Fibroblast of mammary gland (primary cell): ENCODE data around the gene PLCB3.

Experiments
- DNase-seq: peaks from one replicate; pipeline ENCODE4 v3.0.0-alpha.2; 2010; ENCODE audit warnings: low read depth
- H3K4me3 ChIP-seq: 2 replicates; pipeline ENCODE4 v1.5.1; 2011; ENCODE audit warnings: low read depth, mild to moderate bottlenecking, low read length, moderate library complexity; ENCODE audit not compliant: control insufficient read depth
- CTCF ChIP-seq: conservative IDR thresholded peaks from 2 replicates; pipeline ENCODE4 v1.5.1; 2011; ENCODE audit warnings: low read depth, low read length, inconsistent platforms; ENCODE audit not compliant: control insufficient read depth, insufficient read depth

Gene PLCB3

GRCh38 chr11:64286801-64287159, 35.5 kb downstream of the PLCB3 start:
- H3K4me3 ChIP-seq = no peak overlapping the region

GRCh38 chr11:64287676-64288352, 36.5 kb downstream of the PLCB3 start:
- no peak for TF ChIP-seq CTCF
- DNase-seq = no peak
- no peak overlapping the region for H3K4me3 ChIP-seq

More at GRCh38 chr11:64286801-64287159, 35.5 kb downstream of the PLCB3 start:
- no peak for DNase-seq
- no peak for TF ChIP-seq CTCF

GRCh38 chr11:64288353-64288750, 37.0 kb downstream of the PLCB3 start:
- DNase-seq = no peak
- TF ChIP-seq CTCF = no peak
- no peak overlapping the region for H3K4me3 ChIP-seq

- no peak for DNase-seq
- no peak overlapping the region for H3K4me3 ChIP-seq
- TF ChIP-seq CTCF = no peak
Measured at GRCh38 chr11:64289002-64289564, 37.8 kb downstream of the PLCB3 start.

DNA sequence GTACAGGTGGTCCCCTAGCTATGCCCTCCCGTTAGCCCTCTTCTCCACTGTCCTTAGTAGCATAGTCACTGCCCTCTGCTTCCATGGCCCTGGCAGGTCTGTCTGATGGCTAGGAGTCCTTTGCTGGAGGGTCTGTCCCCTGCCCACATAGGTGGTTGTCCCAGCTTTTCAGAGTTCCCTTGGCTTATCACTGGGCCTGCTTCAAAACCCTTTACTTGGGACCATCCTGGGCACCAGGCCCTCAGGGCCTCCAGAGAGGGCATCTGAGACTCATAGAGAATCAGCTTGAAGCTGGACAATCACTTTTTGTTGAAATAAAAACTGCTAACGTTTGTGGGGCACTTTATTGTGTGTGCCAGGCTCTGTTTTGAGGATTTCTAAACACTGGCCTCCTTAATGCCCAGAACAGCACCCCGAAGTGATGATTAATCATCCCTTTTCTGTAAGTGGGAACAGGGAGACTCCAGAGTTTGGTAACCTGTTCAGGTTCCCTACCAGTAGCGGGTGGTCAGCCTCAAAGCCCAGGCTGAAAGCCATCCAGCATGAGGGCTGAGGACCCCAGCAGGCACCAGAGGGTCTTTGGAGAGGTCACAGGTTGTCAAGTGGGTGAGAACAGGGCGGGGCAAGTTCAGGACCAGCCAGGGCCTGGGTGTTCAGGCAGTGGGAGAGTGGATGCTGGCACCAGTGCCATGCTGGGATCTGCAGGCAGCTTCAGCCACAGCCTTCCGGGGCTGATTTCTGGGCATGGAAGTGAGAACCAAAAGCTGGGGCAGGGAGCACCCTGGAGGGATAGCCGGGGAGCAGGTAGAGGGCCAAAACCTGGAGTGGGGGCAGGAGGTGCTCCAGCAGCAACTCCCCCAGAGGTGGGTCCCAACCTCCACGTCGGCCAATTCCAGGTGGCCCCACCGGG, 39.3 kb downstream of the PLCB3 start:
- no peak for TF ChIP-seq CTCF
- no peak for DNase-seq
- no peak overlapping the region for H3K4me3 ChIP-seq

- no peak for TF ChIP-seq CTCF
- no peak for DNase-seq
- no peak within 1 kb of the TSS for H3K4me3 ChIP-seq
Measured at GRCh38 chr11:64291262-64291751, 40.0 kb downstream of the PLCB3 start, which contains the start of gene KCNK4. KCNK4 (plus strand) TSS chr11:64291302; CDS start chr11:64293019, 1,717 bp downstream.
